NT2/D1 (cell line): ENCODE data around the gene SKIC8.

Source experiments
- SUZ12 ChIP-seq: IDR thresholded peaks from 2 replicates; pipeline ENCODE4 v1.6.1; 2011; ENCODE audit not compliant: insufficient read length, insufficient read depth; ENCODE audit errors: extremely low read depth
- YY1 ChIP-seq: IDR thresholded peaks from 2 replicates; pipeline ENCODE4 v1.6.1; 2011; ENCODE audit not compliant: insufficient read length, insufficient read depth
- ZNF274 ChIP-seq: IDR thresholded peaks from 2 replicates; pipeline ENCODE4 v1.6.1; 2011; ENCODE audit warnings: mild to moderate bottlenecking, low read depth, low read length

DNA sequence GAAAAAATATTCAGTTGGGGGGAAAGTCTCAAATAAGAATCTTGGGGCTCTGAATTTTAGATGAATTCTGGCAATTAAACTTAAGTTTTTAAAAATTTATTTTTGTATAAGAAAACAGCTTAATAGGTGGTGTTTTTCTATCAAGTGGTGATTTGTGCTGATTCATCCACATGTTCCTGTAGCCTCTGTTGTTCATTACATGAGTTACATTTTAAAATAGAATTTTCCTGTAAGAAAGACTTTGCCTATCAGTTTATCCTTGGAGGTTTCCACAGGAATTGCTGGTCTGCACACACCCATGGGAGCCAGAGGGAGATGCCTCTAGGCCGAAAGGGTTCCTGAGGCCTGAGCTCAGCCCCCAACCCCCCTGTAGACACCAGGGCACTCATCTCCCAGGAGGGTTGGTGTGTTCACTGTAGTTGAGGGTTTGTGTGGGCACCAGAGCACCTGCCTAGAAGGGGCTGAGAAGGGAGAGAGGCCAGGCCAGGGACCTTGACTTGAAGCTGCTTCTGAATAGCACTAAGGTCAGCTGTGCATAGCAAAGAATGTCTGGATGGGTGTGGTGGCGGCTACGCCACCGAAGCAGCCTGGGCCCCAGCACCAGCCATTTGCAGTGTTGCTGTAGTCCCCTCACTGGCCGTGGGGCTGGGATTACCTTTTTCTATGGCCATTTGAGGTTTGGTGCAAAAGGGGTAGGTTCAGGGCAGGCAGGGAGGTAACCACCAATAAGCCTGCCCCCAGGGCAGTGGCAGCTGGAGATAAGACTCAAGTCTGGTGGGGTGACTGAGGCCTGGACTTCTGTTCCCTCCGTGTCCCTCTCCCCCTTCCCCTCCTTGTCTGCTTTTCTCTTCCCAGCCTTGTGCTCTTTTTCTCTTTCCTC lies 23.1 kb downstream of the SKIC8 start:
- TF ChIP-seq ZNF274 (no peak), SUZ12 (no peak), YY1 (no peak)
